Gastroesophageal sphincter (tissue), 4 donors: ENCODE results near the gene PDZK1. TPM values are rescaled to one million over a fixed set of nuclear protein-coding genes. Genes with fewer than 3 reads are reported as not detected.

ENCODE experiments used
- ATAC-seq: fragments of 150-250 bp; one replicate; pipeline ENCODE4 v1.9.1; 2016; ENCODE audit warnings: mild to moderate bottlenecking, moderate library complexity
- H3K27ac ChIP-seq, 4 donors: fragments of 200-600 bp; sonication (generic) in 3 of 4; 1 replicate in 3 of 4; 2 replicates in 1 of 4; pipeline ENCODE4 v1.5.1; 2016 to 2019
- H3K27me3 ChIP-seq: fragments of 200-600 bp; sonication (generic); one replicate; pipeline ENCODE4 v1.5.1; 2019
- H3K36me3 ChIP-seq, 2 donors: fragments of 200-600 bp; sonication (generic); one replicate each; pipeline ENCODE4 v1.5.1; 2019; ENCODE audit warnings: control low read depth in 1 of 2
- H3K4me1 ChIP-seq, 3 donors: fragments of 200-600 bp; sonication (generic); 1 replicate in 2 of 3; 2 replicates in 1 of 3; pipeline ENCODE4 v1.5.1; 2016 to 2019; ENCODE audit warnings: control low read depth in 2 of 3
- H3K4me3 ChIP-seq, 2 donors: fragments of 200-600 bp; sonication (generic); one replicate each; pipeline ENCODE4 v1.5.1; 2019; ENCODE audit warnings: mild to moderate bottlenecking in 1 of 2, moderate library complexity in 1 of 2
- H3K9me3 ChIP-seq, 3 donors: fragments of 200-600 bp; sonication (generic); one replicate each; pipeline ENCODE4 v1.5.1; 2017 to 2019; ENCODE audit warnings: control low read depth in 2 of 3
- CTCF ChIP-seq, 4 experiments: fragments of 200-600 bp in 2 of 4; fragments of 450-650 bp in 2 of 4; sonication (generic) in 1 of 4; IDR thresholded peaks; one replicate each; pipeline ENCODE4 v1.5.1; 2017 to 2019; ENCODE audit warnings: antibody characterized with exemption in 4 of 4, mild to moderate bottlenecking in 2 of 4, moderate library complexity in 2 of 4
- EP300 ChIP-seq: sonication (generic); formaldehyde crosslinking; IDR thresholded peaks from one replicate; pipeline ENCODE4 v1.6.1; 2017; ENCODE audit warnings: antibody characterized with exemption, mild to moderate bottlenecking
- POLR2A ChIP-seq, 2 donors: fragments of 450-650 bp; IDR thresholded peaks; one replicate each; pipeline ENCODE4 v1.6.1; 2017; ENCODE audit warnings: antibody characterized with exemption in 2 of 2, mild to moderate bottlenecking in 2 of 2, moderate library complexity in 1 of 2
- POLR2AphosphoS5 ChIP-seq: sonication (generic); formaldehyde crosslinking; IDR thresholded peaks from one replicate; pipeline ENCODE4 v1.6.1; 2017; ENCODE audit warnings: antibody characterized with exemption
- WGBS, 2 donors: methylation state at CpG; one replicate each; pipeline ENCODE4 v1.1.5; 2018; ENCODE audit warnings: low coverage in 1 of 2; 5-methylcytosine and 5-hydroxymethylcytosine counted together
- total RNA-seq, 4 donors: library from RNA; depleted of rRNA; stranded (reverse); fragments of >200 nt; gene quantifications; one replicate each; pipeline ENCODE4 v1.1.0, GENCODE V29; 2016

Gene PDZK1
- total RNA-seq, 4 donors from 2014 or later, result 0.46 to 0.87 TPM; not detected in 2

GRCh38 chr1:145740269-145740668 is 33.1 kb upstream of the PDZK1 start:
- no peaks in the 10 kb centered on the region for H3K27me3 ChIP-seq
- ATAC-seq, result no peak
- no peak overlapping the region for H3K4me3 ChIP-seq
- H3K36me3 ChIP-seq, result peaks cover 0 to 61% of the 10 kb centered on the region in 2 donors
- no peaks in the 10 kb centered on the region for H3K4me1 ChIP-seq
- H3K27ac ChIP-seq, result no peak overlapping the region
- no peak for TF ChIP-seq POLR2A (IDR thresholded peaks at IDR 0.05)
- TF ChIP-seq EP300, result no peak
- TF ChIP-seq CTCF (IDR thresholded peaks at IDR 0.05), result no peak
- TF ChIP-seq POLR2AphosphoS5, result no peak
- 64 to 75% methylated on average over 4 of the region's 4 CpGs for WGBS, 2 donors
- no peaks in the 10 kb centered on the region for H3K9me3 ChIP-seq

- 93 to 100% methylated on average over 1 of the region's 1 CpG for WGBS, 2 donors
- Histone ChIP-seq H3K4me1 (no peaks in the 10 kb centered on the region), H3K4me3 (no peak overlapping the region), H3K27me3 (no peaks in the 10 kb centered on the region), H3K9me3 (no peaks in the 10 kb centered on the region), H3K36me3 (peaks cover 0 to 21% of the 10 kb centered on the region in 2 donors), H3K27ac (no peak overlapping the region)
- ATAC-seq, result no peak
- TF ChIP-seq CTCF (IDR thresholded peaks at IDR 0.05) (no peak), POLR2A (IDR thresholded peaks at IDR 0.05) (no peak), POLR2AphosphoS5 (no peak), EP300 (no peak)
Measured at GRCh38 chr1:145736191-145736590, 29.0 kb upstream of the PDZK1 start.

GRCh38 chr1:145730900-145731299 is 23.7 kb upstream of the PDZK1 start:
- no peak for ATAC-seq
- no peaks in the 10 kb centered on the region for H3K36me3 ChIP-seq
- H3K4me1 ChIP-seq, result no peaks in the 10 kb centered on the region
- 83 to 94% methylated on average over 1 to 3 of the region's 3 CpGs for WGBS, 2 donors
- H3K27me3 ChIP-seq, result no peaks in the 10 kb centered on the region
- no peak overlapping the region for H3K27ac ChIP-seq
- no peak overlapping the region for H3K4me3 ChIP-seq
- no peak for TF ChIP-seq POLR2AphosphoS5
- TF ChIP-seq POLR2A (IDR thresholded peaks at IDR 0.05), result no peak
- no peak for TF ChIP-seq EP300
- no peak for TF ChIP-seq CTCF (IDR thresholded peaks at IDR 0.05)
- H3K9me3 ChIP-seq, result no peaks in the 10 kb centered on the region

- no peaks in the 10 kb centered on the region for H3K36me3 ChIP-seq
- TF ChIP-seq POLR2AphosphoS5 (no peak), POLR2A (IDR thresholded peaks at IDR 0.05) (no peak), CTCF (IDR thresholded peaks at IDR 0.05) (no peak), EP300 (no peak)
- H3K4me1 ChIP-seq, result no peaks in the 10 kb centered on the region
- H3K27ac ChIP-seq, result no peak overlapping the region
- no peaks in the 10 kb centered on the region for H3K9me3 ChIP-seq
- WGBS, 2 donors, result 92 to 100% methylated on average over 2 to 4 of the region's 4 CpGs
- no peaks in the 10 kb centered on the region for H3K27me3 ChIP-seq
- H3K4me3 ChIP-seq, result no peak overlapping the region
- ATAC-seq, result no peak
Measured at GRCh38 chr1:145730467-145730866, 23.3 kb upstream of the PDZK1 start.

GRCh38 chr1:145729666-145730436 is 22.7 kb upstream of the PDZK1 start:
- Histone ChIP-seq H3K4me3 (no peak overlapping the region), H3K27me3 (no peaks in the 10 kb centered on the region), H3K27ac (no peak overlapping the region), H3K4me1 (no peaks in the 10 kb centered on the region), H3K36me3 (no peaks in the 10 kb centered on the region), H3K9me3 (no peaks in the 10 kb centered on the region)
- no peak for TF ChIP-seq EP300
- TF ChIP-seq POLR2AphosphoS5, result no peak
- TF ChIP-seq POLR2A (IDR thresholded peaks at IDR 0.05), result no peak
- no peak for TF ChIP-seq CTCF (IDR thresholded peaks at IDR 0.05)
- ATAC-seq, result no peak
- 87 to 91% methylated on average over 5 of the region's 5 CpGs for WGBS, 2 donors
